Measurements from ENCODE around the gene CNGA3.

Gene CNGA3

GRCh38 chr2:98419544-98419943 is 73.3 kb downstream of the CNGA3 start:
- H3K4me3 ChIP-seq (ENCODE audit: low read depth, low read length): no peak overlapping the region
- ChIA-PET CTCF (no interaction called here), POLR2A (no interaction called here)
- TF ChIP-seq HOXA7 (CRISPR knock-in tag; IDR thresholded peaks at IDR 0.05; ENCODE audit: borderline replicate concordance) (no peak), ZNF266 (tag by site-specific recombination; IDR thresholded peaks at IDR 0.05; ENCODE audit: low read depth) (no peak), ZNF16 (tag by site-specific recombination; IDR thresholded peaks at IDR 0.05; ENCODE audit: low read depth) (no peak), BCL6B (tag by site-specific recombination; IDR thresholded peaks at IDR 0.05) (no peak), ZNF629 (tag by site-specific recombination; IDR thresholded peaks at IDR 0.05) (no peak), ZXDB (tag by site-specific recombination; IDR thresholded peaks at IDR 0.05) (no peak), ZSCAN5A (tag by site-specific recombination; IDR thresholded peaks at IDR 0.05) (no peak), ZNF549 (tag by site-specific recombination; IDR thresholded peaks at IDR 0.05) (no peak), CTCF (tag by site-specific recombination; IDR thresholded peaks at IDR 0.05) (no peak), REPIN1 (tag by site-specific recombination; IDR thresholded peaks at IDR 0.05; ENCODE audit: low read depth) (no peak), MYNN (tag by site-specific recombination; IDR thresholded peaks at IDR 0.05; ENCODE audit: borderline replicate concordance) (no peak), ZBTB11 (tag by site-specific recombination; conservative IDR thresholded peaks at IDR 0.05; ENCODE audit: low read depth) (no peak), ZSCAN30 (tag by site-specific recombination; IDR thresholded peaks at IDR 0.05) (no peak), ZNF416 (tag by site-specific recombination; IDR thresholded peaks at IDR 0.05) (no peak), ZNF488 (tag by site-specific recombination; IDR thresholded peaks at IDR 0.05) (no peak), ZNF580 (tag by site-specific recombination; IDR thresholded peaks at IDR 0.05) (no peak), ZNF692 (tag by site-specific recombination; IDR thresholded peaks at IDR 0.05) (no peak), ZFP41 (tag by site-specific recombination; IDR thresholded peaks at IDR 0.05; ENCODE audit: borderline replicate concordance) (no peak)
- H3K36me3 ChIP-seq (ENCODE audit: control insufficient read depth in 2 of 2, insufficient read depth in 1 of 2, low read length in 2 of 2): no peaks in the 10 kb centered on the region
- no peak overlapping the region for H3K27ac ChIP-seq (ENCODE audit: extremely low read depth, low read depth, low read length)
- no peaks in the 10 kb centered on the region for H3K9me3 ChIP-seq (ENCODE audit: control insufficient read depth, insufficient read depth, low read depth, low read length)
- no peaks in the 10 kb centered on the region for H3K4me1 ChIP-seq (ENCODE audit: control insufficient read depth, insufficient read depth, low read length)
